ENCODE measurements around the gene PDGFC.

The PDGFC gene

DNA sequence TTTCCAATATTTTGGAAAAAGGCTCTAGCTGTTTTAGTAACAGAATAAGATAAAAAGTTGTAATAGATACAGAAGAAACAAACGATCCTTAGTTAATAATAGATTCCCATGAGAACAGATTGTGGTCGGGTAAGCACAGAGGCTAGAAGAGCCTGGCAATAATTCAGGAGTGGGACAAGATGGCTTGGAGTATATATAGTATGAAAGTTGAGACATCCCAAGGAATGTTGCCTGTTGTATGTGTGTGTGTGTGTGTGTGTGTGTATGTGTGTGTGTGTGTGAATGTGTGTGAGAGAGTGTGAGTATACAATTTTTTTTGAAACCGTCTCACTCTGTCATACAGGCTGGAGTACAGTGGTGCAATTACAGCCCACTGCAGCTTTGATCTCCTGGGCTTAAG is 150.7 kb downstream of the PDGFC start:
- no peaks in the 10 kb centered on the region for H3K36me3 ChIP-seq (ENCODE audit: insufficient read depth, low read length)
- no peak overlapping the region for H3K4me3 ChIP-seq
- no peaks in the 10 kb centered on the region for H3K9me3 ChIP-seq (ENCODE audit: low read depth, low read length)
- H3K27ac ChIP-seq: no peak overlapping the region
- DNase-seq (ENCODE audit: low read depth, low spot score): no peak
- no peak for TF ChIP-seq POLR2AphosphoS5 (IDR thresholded peaks at IDR 0.05; ENCODE audit: borderline replicate concordance, low read depth, low read length)
- TF ChIP-seq FOXP2 (optimal IDR thresholded peaks at IDR 0.05; ENCODE audit: control extremely low read depth, extremely low read length, insufficient read depth): no peak
- TF ChIP-seq EZH2 (IDR thresholded peaks at IDR 0.05): no peak
- no peak overlapping the region for H3K9ac ChIP-seq (ENCODE audit: insufficient read length)

- Histone ChIP-seq H3K9me3 (ENCODE audit: low read depth, low read length) (no peaks in the 10 kb centered on the region), H3K9ac (ENCODE audit: insufficient read length) (no peak overlapping the region), H3K27ac (no peak overlapping the region), H3K4me3 (no peak overlapping the region), H3K36me3 (ENCODE audit: insufficient read depth, low read length) (no peaks in the 10 kb centered on the region)
- no peak for TF ChIP-seq EZH2 (IDR thresholded peaks at IDR 0.05)
- TF ChIP-seq POLR2AphosphoS5 (IDR thresholded peaks at IDR 0.05; ENCODE audit: borderline replicate concordance, low read depth, low read length): no peak
- TF ChIP-seq FOXP2 (optimal IDR thresholded peaks at IDR 0.05; ENCODE audit: control extremely low read depth, extremely low read length, insufficient read depth): no peak
- DNase-seq (ENCODE audit: low read depth, low spot score): no peak
Observed at GRCh38 chr4:156816360-156816755, 155.2 kb downstream of the PDGFC start.

- no peak overlapping the region for H3K9ac ChIP-seq (ENCODE audit: insufficient read length)
- TF ChIP-seq EZH2 (IDR thresholded peaks at IDR 0.05) (no peak), POLR2AphosphoS5 (IDR thresholded peaks at IDR 0.05; ENCODE audit: borderline replicate concordance, low read depth, low read length) (no peak), FOXP2 (optimal IDR thresholded peaks at IDR 0.05; ENCODE audit: control extremely low read depth, extremely low read length, insufficient read depth) (no peak)
- H3K9me3 ChIP-seq (ENCODE audit: low read depth, low read length): no peaks in the 10 kb centered on the region
- H3K27ac ChIP-seq: no peak overlapping the region
- DNase-seq (ENCODE audit: low read depth, low spot score): peak; percentile 24
- no peaks in the 10 kb centered on the region for H3K36me3 ChIP-seq (ENCODE audit: insufficient read depth, low read length)
- H3K4me3 ChIP-seq: no peak overlapping the region
Observed at GRCh38 chr4:156815717-156816359, 155.8 kb downstream of the PDGFC start.

GRCh38 chr4:156811963-156812362 is 159.6 kb downstream of the PDGFC start:
- Histone ChIP-seq H3K36me3 (ENCODE audit: insufficient read depth, low read length) (no peaks in the 10 kb centered on the region), H3K9ac (ENCODE audit: insufficient read length) (no peak overlapping the region), H3K4me3 (no peak overlapping the region), H3K27ac (no peak overlapping the region), H3K9me3 (ENCODE audit: low read depth, low read length) (no peaks in the 10 kb centered on the region)
- TF ChIP-seq EZH2 (IDR thresholded peaks at IDR 0.05) (no peak), POLR2AphosphoS5 (IDR thresholded peaks at IDR 0.05; ENCODE audit: borderline replicate concordance, low read depth, low read length) (no peak), FOXP2 (optimal IDR thresholded peaks at IDR 0.05; ENCODE audit: control extremely low read depth, extremely low read length, insufficient read depth) (no peak)
- DNase-seq (ENCODE audit: low read depth, low spot score): no peak

DNA sequence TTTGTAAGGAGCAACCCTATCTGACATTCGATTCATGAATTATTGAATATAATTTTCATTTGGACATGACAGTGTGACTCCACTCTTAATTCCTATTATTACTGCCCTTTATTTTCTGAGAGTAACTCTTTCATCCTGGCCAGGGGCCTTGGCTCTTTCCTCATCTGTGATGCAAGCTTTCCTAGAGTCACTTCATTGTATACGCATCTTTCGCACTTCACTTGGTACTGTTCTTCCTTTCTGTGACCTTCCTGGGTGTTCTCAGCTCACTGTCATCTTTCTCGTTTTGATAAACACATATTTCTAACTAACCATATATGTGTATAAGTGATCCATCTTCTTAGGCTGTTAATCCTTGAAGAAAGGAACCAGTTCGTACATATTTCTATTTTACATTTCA is 160.3 kb downstream of the PDGFC start:
- TF ChIP-seq POLR2AphosphoS5 (IDR thresholded peaks at IDR 0.05; ENCODE audit: borderline replicate concordance, low read depth, low read length) (no peak), FOXP2 (optimal IDR thresholded peaks at IDR 0.05; ENCODE audit: control extremely low read depth, extremely low read length, insufficient read depth) (no peak), EZH2 (IDR thresholded peaks at IDR 0.05) (no peak)
- Histone ChIP-seq H3K27ac (no peak overlapping the region), H3K4me3 (no peak overlapping the region), H3K9ac (ENCODE audit: insufficient read length) (no peak overlapping the region), H3K36me3 (ENCODE audit: insufficient read depth, low read length) (no peaks in the 10 kb centered on the region), H3K9me3 (ENCODE audit: low read depth, low read length) (no peaks in the 10 kb centered on the region)
- no peak for DNase-seq (ENCODE audit: low read depth, low spot score)

DNA sequence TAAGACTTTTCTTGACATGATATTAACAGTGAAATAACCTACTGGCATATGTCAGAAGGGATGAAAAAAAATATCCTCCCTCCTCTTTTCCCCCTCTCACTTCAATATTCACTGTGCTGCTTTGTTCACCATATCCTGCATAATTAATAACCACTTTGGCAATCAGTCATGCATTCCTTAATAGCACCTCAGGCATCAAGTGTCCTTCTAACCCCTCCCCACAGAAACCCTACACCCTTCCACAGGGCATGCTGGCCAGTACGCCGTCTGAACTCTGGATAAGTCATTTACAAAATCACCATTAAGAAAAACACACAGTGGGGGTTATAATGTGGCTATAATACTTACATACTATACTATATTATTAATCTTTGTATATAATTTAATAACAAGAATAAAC is 165.9 kb downstream of the PDGFC start:
- no peak overlapping the region for H3K4me3 ChIP-seq
- H3K9ac ChIP-seq (ENCODE audit: insufficient read length): no peak overlapping the region
- TF ChIP-seq EZH2 (IDR thresholded peaks at IDR 0.05): no peak
- H3K9me3 ChIP-seq (ENCODE audit: low read depth, low read length): 0 out of 2 replicates have a peak, but pooled peaks cover 2% of the 10 kb centered on the region
- no peak for DNase-seq (ENCODE audit: low read depth, low spot score)
- no peaks in the 10 kb centered on the region for H3K36me3 ChIP-seq (ENCODE audit: insufficient read depth, low read length)
- H3K27ac ChIP-seq: no peak overlapping the region

DNA sequence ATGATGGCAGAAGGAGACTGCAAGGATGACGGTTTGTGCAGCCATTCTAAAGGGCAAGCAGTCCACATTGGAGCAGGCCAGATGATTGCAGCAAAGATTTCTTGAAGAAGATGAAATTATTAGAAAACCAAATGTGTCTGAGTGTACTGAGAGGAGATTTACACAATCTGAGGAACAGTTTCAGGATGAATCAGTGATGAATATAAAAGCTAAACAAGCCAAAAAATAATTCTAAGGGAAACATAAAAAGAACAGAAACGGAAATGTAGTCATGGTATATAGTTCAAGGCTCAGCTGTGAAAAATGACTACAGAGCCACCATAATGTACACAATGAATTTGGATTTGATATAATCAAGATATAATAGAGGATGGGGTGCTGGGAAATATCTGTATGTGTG is 168.5 kb downstream of the PDGFC start:
- Histone ChIP-seq H3K27ac (no peak overlapping the region), H3K36me3 (ENCODE audit: insufficient read depth, low read length) (no peaks in the 10 kb centered on the region), H3K9me3 (ENCODE audit: low read depth, low read length) (0 out of 2 replicates have a peak, but pooled peaks cover 4% of the 10 kb centered on the region), H3K4me3 (no peak overlapping the region), H3K9ac (ENCODE audit: insufficient read length) (no peak overlapping the region)
- TF ChIP-seq EZH2 (IDR thresholded peaks at IDR 0.05): no peak
- no peak for DNase-seq (ENCODE audit: low read depth, low spot score)

GRCh38 chr4:156800463-156800862 is 171.1 kb downstream of the PDGFC start:
- TF ChIP-seq POLR2AphosphoS5 (IDR thresholded peaks at IDR 0.05; ENCODE audit: borderline replicate concordance, low read depth, low read length) (no peak), EZH2 (IDR thresholded peaks at IDR 0.05) (no peak), FOXP2 (optimal IDR thresholded peaks at IDR 0.05; ENCODE audit: control extremely low read depth, extremely low read length, insufficient read depth) (no peak)
- no peak for DNase-seq (ENCODE audit: low read depth, low spot score)
- H3K9me3 ChIP-seq (ENCODE audit: low read depth, low read length): 0 out of 2 replicates have a peak, but pooled peaks cover 4% of the 10 kb centered on the region
- H3K4me3 ChIP-seq: no peak overlapping the region
- no peak overlapping the region for H3K9ac ChIP-seq (ENCODE audit: insufficient read length)
- H3K36me3 ChIP-seq (ENCODE audit: insufficient read depth, low read length): no peaks in the 10 kb centered on the region
- no peak overlapping the region for H3K27ac ChIP-seq

GRCh38 chr4:156799121-156799589 is 172.4 kb downstream of the PDGFC start:
- 0 out of 2 replicates have a peak, but pooled peaks cover 4% of the 10 kb centered on the region for H3K9me3 ChIP-seq (ENCODE audit: low read depth, low read length)
- no peak for DNase-seq (ENCODE audit: low read depth, low spot score)
- no peak overlapping the region for H3K9ac ChIP-seq (ENCODE audit: insufficient read length)
- H3K36me3 ChIP-seq (ENCODE audit: insufficient read depth, low read length): no peaks in the 10 kb centered on the region
- no peak for TF ChIP-seq EZH2 (IDR thresholded peaks at IDR 0.05)
- no peak for TF ChIP-seq POLR2AphosphoS5 (IDR thresholded peaks at IDR 0.05; ENCODE audit: borderline replicate concordance, low read depth, low read length)
- TF ChIP-seq FOXP2 (optimal IDR thresholded peaks at IDR 0.05; ENCODE audit: control extremely low read depth, extremely low read length, insufficient read depth): no peak
- no peak overlapping the region for H3K27ac ChIP-seq
- no peak overlapping the region for H3K4me3 ChIP-seq
